Gastrocnemius medialis (tissue), 4 donors: Measurements from ENCODE around the gene GLDC. TPM values are rescaled to one million over a fixed set of nuclear protein-coding genes. Genes with fewer than 3 reads are reported as not detected.

Experiments used
- ATAC-seq, 2 donors: fragments of 150-250 bp; one replicate each; pipeline ENCODE4 v1.9.1; 2016
- DNase-seq, 2 donors: peaks; one replicate each; pipeline ENCODE4 v3.0.0-alpha.2; 2019
- H3K27ac ChIP-seq, 4 donors: fragments of 200-600 bp; sonication (generic); 1 replicate in 1 of 4; 2 replicates in 3 of 4; pipeline ENCODE4 v1.5.1; 2016 to 2018; ENCODE audit warnings: mild to moderate bottlenecking in 2 of 4, moderate library complexity in 1 of 4
- H3K27me3 ChIP-seq, 3 donors: fragments of 200-600 bp; sonication (generic) in 2 of 3; 1 replicate in 1 of 3; 2 replicates in 2 of 3; pipeline versions ENCODE4 v1.5.1 to v1.6.0; 2016 to 2019; ENCODE audit warnings: mild to moderate bottlenecking in 1 of 3, moderate library complexity in 1 of 3
- H3K36me3 ChIP-seq, 2 donors: fragments of 200-600 bp; sonication (generic) in 1 of 2; one replicate each; pipeline ENCODE4 v1.5.1; 2017 to 2018
- H3K4me1 ChIP-seq, 2 donors: fragments of 200-600 bp; sonication (generic) in 1 of 2; one replicate each; pipeline ENCODE4 v1.5.1; 2016 to 2017; ENCODE audit warnings: mild to moderate bottlenecking in 2 of 2
- H3K4me3 ChIP-seq, 4 donors: fragments of 200-600 bp; sonication (generic) in 3 of 4; 1 replicate in 1 of 4; 2 replicates in 3 of 4; pipeline ENCODE4 v1.5.1; 2016 to 2019; ENCODE audit warnings: mild to moderate bottlenecking in 2 of 4
- H3K9me3 ChIP-seq, 3 donors: fragments of 200-600 bp; sonication (generic) in 2 of 3; 1 replicate in 1 of 3; 2 replicates in 2 of 3; pipeline ENCODE4 v1.5.1; 2016 to 2019
- POLR2A ChIP-seq, 2 donors: fragments of 450-650 bp; IDR thresholded peaks; one replicate each; pipeline ENCODE4 v1.6.1; 2017; ENCODE audit warnings: antibody characterized with exemption in 2 of 2, mild to moderate bottlenecking in 2 of 2, moderate library complexity in 2 of 2
- in situ Hi-C, 4 donors: fragments of 200-750 bp; cut with MboI; loops; one replicate each; pipeline versions ENCODE4 v1.15.0 to v1.8.0; 2017; ENCODE audit warnings: low sequenced_read_pairs in 4 of 4
- intact Hi-C: fragments of 100-400 bp; cut with DNase I; formaldehyde crosslinking; loops from one replicate; pipeline ENCODE4 v1.15.1; 2023; ENCODE audit warnings: low total_unique reads
- total RNA-seq, 4 donors: library from RNA; depleted of rRNA; stranded (reverse); fragments of >200 nt; gene quantifications; one replicate each; pipeline versions ENCODE4 v1.1.0 to v1.2.3, GENCODE V29; 2016
- TF ChIP-seq, protein P1 (sequence below), 5 experiments: fragments of 450-650 bp in 3 of 5; fragments of 200-600 bp in 2 of 5; sonication (generic) in 2 of 5; IDR thresholded peaks in 4 of 5; conservative IDR thresholded peaks in 1 of 5; 1 replicate in 4 of 5; 2 replicates in 1 of 5; pipeline ENCODE4 v1.5.1; 2016 to 2019; ENCODE audit warnings: antibody characterized with exemption in 5 of 5, mild to moderate bottlenecking in 3 of 5, moderate library complexity in 3 of 5

Gene GLDC
- total RNA-seq, 4 donors from 2014 or later, result 0.31 to 1.00 (median 0.47) TPM

DNA sequence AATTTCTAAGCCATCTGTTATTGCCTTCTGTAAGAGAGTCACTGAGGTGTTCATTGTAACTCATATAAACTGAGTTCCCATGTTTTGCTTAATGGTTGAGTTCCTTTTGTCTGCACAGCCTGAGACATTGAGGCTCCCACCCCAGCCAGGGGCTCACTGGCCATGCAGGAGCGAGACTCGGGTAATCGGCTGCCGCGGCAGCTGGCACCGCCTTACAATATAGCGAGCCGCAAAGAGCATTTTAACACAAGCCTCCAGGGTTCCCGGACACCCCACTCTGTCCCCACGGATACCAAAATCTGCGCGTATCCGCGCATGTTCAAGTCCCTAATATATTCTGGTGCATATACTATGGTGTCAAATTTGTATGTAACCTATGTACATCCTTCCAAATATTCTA lies 24.4 kb upstream of the GLDC start:
- no peak overlapping the region for H3K4me3 ChIP-seq
- no peaks in the 10 kb centered on the region for H3K27me3 ChIP-seq
- intact Hi-C loops (loop anchor here (5.0 kb wide), 1 partner anchor 318 kb away; no protein-coding TSS in a partner anchor), in situ Hi-C loops (loop anchor here in 2 of 4 donors (10.0 kb wide), 1 partner anchor 85 kb away; no protein-coding TSS in a partner anchor)
- H3K36me3 ChIP-seq, result no peaks in the 10 kb centered on the region
- DNase-seq, result no peak
- no peaks in the 10 kb centered on the region for H3K4me1 ChIP-seq
- ATAC-seq, result no peak
- no peak overlapping the region for H3K27ac ChIP-seq
- TF ChIP-seq, protein P1, sequence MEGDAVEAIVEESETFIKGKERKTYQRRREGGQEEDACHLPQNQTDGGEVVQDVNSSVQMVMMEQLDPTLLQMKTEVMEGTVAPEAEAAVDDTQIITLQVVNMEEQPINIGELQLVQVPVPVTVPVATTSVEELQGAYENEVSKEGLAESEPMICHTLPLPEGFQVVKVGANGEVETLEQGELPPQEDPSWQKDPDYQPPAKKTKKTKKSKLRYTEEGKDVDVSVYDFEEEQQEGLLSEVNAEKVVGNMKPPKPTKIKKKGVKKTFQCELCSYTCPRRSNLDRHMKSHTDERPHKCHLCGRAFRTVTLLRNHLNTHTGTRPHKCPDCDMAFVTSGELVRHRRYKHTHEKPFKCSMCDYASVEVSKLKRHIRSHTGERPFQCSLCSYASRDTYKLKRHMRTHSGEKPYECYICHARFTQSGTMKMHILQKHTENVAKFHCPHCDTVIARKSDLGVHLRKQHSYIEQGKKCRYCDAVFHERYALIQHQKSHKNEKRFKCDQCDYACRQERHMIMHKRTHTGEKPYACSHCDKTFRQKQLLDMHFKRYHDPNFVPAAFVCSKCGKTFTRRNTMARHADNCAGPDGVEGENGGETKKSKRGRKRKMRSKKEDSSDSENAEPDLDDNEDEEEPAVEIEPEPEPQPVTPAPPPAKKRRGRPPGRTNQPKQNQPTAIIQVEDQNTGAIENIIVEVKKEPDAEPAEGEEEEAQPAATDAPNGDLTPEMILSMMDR (IDR thresholded peaks at IDR 0.05 in 4 of 5, conservative IDR thresholded peaks at IDR 0.05 in 1 of 5), result no peak
- no peak for TF ChIP-seq POLR2A (IDR thresholded peaks at IDR 0.05)
- no peaks in the 10 kb centered on the region for H3K9me3 ChIP-seq

DNA sequence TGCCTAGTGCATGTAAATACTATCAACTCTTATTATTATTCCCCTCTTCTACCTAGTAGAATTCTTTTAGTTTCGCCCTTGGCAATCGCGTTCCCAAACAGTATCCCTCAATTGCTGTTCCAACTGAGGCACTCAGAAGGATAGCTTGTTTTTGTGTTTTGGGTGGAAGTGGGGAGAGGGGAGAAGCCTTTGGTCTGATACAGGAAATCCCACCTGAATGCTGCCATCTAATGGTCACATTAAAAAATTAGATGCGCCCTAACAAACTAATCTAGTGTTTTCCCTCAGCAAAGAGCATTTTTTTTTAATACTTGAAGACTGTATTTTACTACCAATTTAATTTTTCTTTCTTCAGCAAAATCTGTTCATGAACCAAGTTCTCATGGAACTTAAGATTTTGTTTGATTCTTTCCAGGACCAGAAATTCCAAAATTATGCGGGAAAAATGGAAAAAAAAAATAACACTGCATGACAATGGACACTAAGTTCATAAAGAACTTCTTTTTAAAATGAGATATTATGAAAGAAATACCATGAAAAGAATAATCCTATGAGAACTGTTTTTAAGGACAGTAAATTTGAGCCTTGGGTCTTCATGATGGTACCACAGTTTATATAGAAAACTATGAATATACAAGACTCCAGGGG lies 22.2 kb upstream of the GLDC start:
- Histone ChIP-seq H3K27me3 (no peaks in the 10 kb centered on the region), H3K9me3 (no peaks in the 10 kb centered on the region), H3K36me3 (no peaks in the 10 kb centered on the region), H3K4me3 (no peak overlapping the region), H3K4me1 (no peaks in the 10 kb centered on the region), H3K27ac (no peak overlapping the region)
- TF ChIP-seq, protein P1 (IDR thresholded peaks at IDR 0.05 in 4 of 5, conservative IDR thresholded peaks at IDR 0.05 in 1 of 5), result peak in 4 of 5 experiments; percentile 26 to 59 (median 38)
- no peak for TF ChIP-seq POLR2A (IDR thresholded peaks at IDR 0.05)
- DNase-seq (no peak), ATAC-seq (peak in 1 of 2 donors; percentile 56)
- in situ Hi-C loops (no loop called here), intact Hi-C loops (loop anchor here (1.0 to 5.0 kb wide), 2 partner anchors 82 to 315 kb away; no protein-coding TSS in a partner anchor)

DNA sequence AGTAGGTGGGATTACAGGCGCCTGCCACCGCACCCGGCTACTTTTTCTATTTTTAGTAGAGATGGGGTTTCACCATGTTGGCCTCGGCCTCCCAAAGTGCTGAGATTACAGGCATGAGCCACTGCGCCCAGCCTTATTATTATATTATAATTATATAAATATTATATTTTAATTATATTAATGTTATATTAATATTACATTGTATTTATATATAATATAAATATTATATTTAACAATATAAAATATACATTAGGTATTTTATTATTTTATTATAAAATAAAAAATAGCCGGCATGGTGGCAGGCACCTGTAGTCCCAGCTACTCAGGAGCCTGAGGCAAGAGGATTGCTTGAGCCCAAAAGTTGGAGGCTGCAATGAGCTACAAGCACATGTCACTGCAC lies 21.6 kb upstream of the GLDC start:
- Histone ChIP-seq H3K36me3 (no peaks in the 10 kb centered on the region), H3K9me3 (no peaks in the 10 kb centered on the region), H3K4me3 (no peak overlapping the region), H3K27me3 (no peaks in the 10 kb centered on the region), H3K27ac (no peak overlapping the region), H3K4me1 (no peaks in the 10 kb centered on the region)
- in situ Hi-C loops (no loop called here), intact Hi-C loops (loop anchor here (1.0 to 5.0 kb wide), 2 partner anchors 82 to 315 kb away; no protein-coding TSS in a partner anchor)
- ATAC-seq (no peak), DNase-seq (no peak)
- TF ChIP-seq, protein P1 (IDR thresholded peaks at IDR 0.05 in 4 of 5, conservative IDR thresholded peaks at IDR 0.05 in 1 of 5), result no peak
- no peak for TF ChIP-seq POLR2A (IDR thresholded peaks at IDR 0.05)

DNA sequence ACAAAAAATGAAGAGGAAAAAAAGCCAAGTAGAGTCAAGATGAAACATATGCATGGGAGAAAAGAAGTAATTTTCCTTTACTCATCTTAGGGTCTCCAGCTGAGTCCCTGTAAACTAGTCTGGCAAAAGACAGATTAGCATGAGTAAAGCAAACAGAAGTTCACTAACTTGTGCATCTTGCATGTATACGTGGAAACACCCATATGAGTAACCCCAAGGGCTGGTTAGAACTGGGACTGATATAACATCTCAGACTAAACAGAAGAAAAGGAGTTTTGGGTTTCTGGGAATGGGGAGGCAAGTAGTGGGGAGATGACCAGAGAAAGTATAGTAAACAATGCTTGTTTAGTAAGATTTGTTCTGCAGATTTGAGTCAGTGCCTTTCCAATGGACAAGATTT lies 20.1 kb upstream of the GLDC start:
- intact Hi-C loops, result loop anchor here (5.0 kb wide), 1 partner anchor 313 kb away; no protein-coding TSS in a partner anchor

More for the DNA sequence above, 20.1 kb upstream of the GLDC start:
- H3K4me3 ChIP-seq, result no peak overlapping the region
- no peaks in the 10 kb centered on the region for H3K4me1 ChIP-seq
- ATAC-seq, result no peak
- TF ChIP-seq POLR2A (IDR thresholded peaks at IDR 0.05), result no peak
- TF ChIP-seq, protein P1 (IDR thresholded peaks at IDR 0.05 in 4 of 5, conservative IDR thresholded peaks at IDR 0.05 in 1 of 5), result no peak
- no peaks in the 10 kb centered on the region for H3K36me3 ChIP-seq
- no peaks in the 10 kb centered on the region for H3K9me3 ChIP-seq
- DNase-seq, result no peak
- H3K27me3 ChIP-seq, result no peaks in the 10 kb centered on the region
- in situ Hi-C loops, result no loop called here
- no peak overlapping the region for H3K27ac ChIP-seq
